T-cell (primary cell): ENCODE measurements around the gene RTN3. TPM values are rescaled to one million over a fixed set of nuclear protein-coding genes. Genes with fewer than 3 reads are reported as not detected.

Experiments used
- ATAC-seq, 4 experiments: fragments of 200-7000 bp in 3 of 4; fragments of 150-1000 bp in 1 of 4; cut with Tn5 transposase; replicated peaks in 1 of 4; 1 replicate in 3 of 4; 2 replicates in 1 of 4; pipeline ENCODE4 v1.10.0; 2021; ENCODE audit warnings: moderate library complexity in 3 of 4, mild to moderate bottlenecking in 2 of 4, moderate number of reproducible peaks in 1 of 4
- CTCF ChIA-PET, 2 donors: fragments of 300-600 bp; sonication (Branson Sonifier 250); formaldehyde crosslinking; loops; one replicate each; lab custom pipeline; 2022; ENCODE audit warnings: antibody characterized with exemption in 2 of 2; lab: Charles Lee
- POLR2A ChIA-PET, 2 donors: fragments of 300-600 bp; sonication (Branson Sonifier 250); formaldehyde crosslinking; loops; one replicate each; lab custom pipeline; 2022; ENCODE audit warnings: antibody characterized with exemption in 2 of 2; lab: Charles Lee
- DNase-seq, 35 experiments: peaks; one replicate each; pipeline versions ENCODE4 v3.0.0 to v3.0.0-alpha.2; 2013 to 2023
- H3K27ac ChIP-seq: one replicate; pipeline ENCODE4 v1.5.1; 2013; ENCODE audit warnings: low read length
- H3K27me3 ChIP-seq, 2 experiments: replicated peaks in 1 of 2; 1 replicate in 1 of 2; 2 replicates in 1 of 2; pipeline versions ENCODE4 v1.6.1 to v1.7.0; 2013; ENCODE audit warnings: low read length in 1 of 2, mixed read lengths in 1 of 2; ENCODE audit not compliant: control insufficient read depth in 2 of 2, insufficient read depth in 2 of 2; ENCODE audit errors: extremely low read depth in 1 of 2
- H3K36me3 ChIP-seq, 2 donors: 1 replicate in 1 of 2; 2 replicates in 1 of 2; pipeline versions ENCODE4 v1.6.1 to v1.7.0; 2013; ENCODE audit warnings: low read length in 1 of 2; ENCODE audit not compliant: control insufficient read depth in 2 of 2, insufficient read depth in 1 of 2; ENCODE audit errors: extremely low read depth in 1 of 2
- H3K4me1 ChIP-seq, 2 experiments: 1 replicate in 1 of 2; 2 replicates in 1 of 2; pipeline versions ENCODE4 v1.6.1 to v1.7.0; 2013; ENCODE audit warnings: low read length in 2 of 2, mixed read lengths in 1 of 2; ENCODE audit not compliant: insufficient read depth in 2 of 2, control insufficient read depth in 1 of 2; ENCODE audit errors: extremely low read depth in 1 of 2
- H3K4me3 ChIP-seq, 2 donors: 1 replicate in 1 of 2; 2 replicates in 1 of 2; pipeline versions ENCODE4 v1.5.1 to v1.7.0; 2013; ENCODE audit warnings: mild to moderate bottlenecking in 2 of 2, low read length in 1 of 2, moderate library complexity in 1 of 2; ENCODE audit not compliant: control insufficient read depth in 1 of 2; ENCODE audit errors: extremely low read depth in 1 of 2
- H3K9me3 ChIP-seq: 2 replicates; pipeline ENCODE4 v1.7.0; 2013
- H3K27ac Mint-ChIP-seq, 2 donors: one replicate each; pipeline ENCODE4 v1.8.0; 2020 to 2021; ENCODE audit warnings: mild to moderate bottlenecking in 2 of 2, mixed read lengths in 2 of 2
- H3K27me3 Mint-ChIP-seq, 2 donors: one replicate each; pipeline ENCODE4 v1.8.0; 2021 to 2022; ENCODE audit warnings: mixed read lengths in 2 of 2
- H3K36me3 Mint-ChIP-seq: one replicate; pipeline ENCODE4 v1.8.0; 2021; ENCODE audit warnings: mixed read lengths
- H3K4me1 Mint-ChIP-seq, 3 donors: one replicate each; pipeline ENCODE4 v1.8.0; 2020 to 2022; ENCODE audit warnings: mixed read lengths in 3 of 3, mild to moderate bottlenecking in 1 of 3
- H3K4me3 Mint-ChIP-seq, 3 donors: one replicate each; pipeline ENCODE4 v1.8.0; 2020 to 2022; ENCODE audit warnings: mild to moderate bottlenecking in 3 of 3, mixed read lengths in 3 of 3, moderate library complexity in 3 of 3
- H3K9me3 Mint-ChIP-seq, 3 donors: one replicate each; pipeline ENCODE4 v1.8.0; 2020 to 2022; ENCODE audit warnings: mixed read lengths in 3 of 3
- WGBS: methylation state at CpG from one replicate; pipeline ENCODE4 v1.1.5; 2013; ENCODE audit warnings: missing lambda C conversion rate; ENCODE audit not compliant: insufficient coverage; 5-methylcytosine and 5-hydroxymethylcytosine counted together
- total RNA-seq, 35 experiments: library from RNA in 6 of 35; stranded (reverse) in 6 of 35; fragments of 120-200 nt in 1 of 35; gene quantifications; one replicate each; pipeline versions ENCODE4 v1.2.1 to v1.2.4 and lab custom pipeline; 2013 to 2026

Gene RTN3
- total RNA-seq, 5 donors from 2014 or later (not counting 1 experiment from before 2014, with no cell fraction given) = 25.0 to 39.7 (median 34.9) TPM

DNA sequence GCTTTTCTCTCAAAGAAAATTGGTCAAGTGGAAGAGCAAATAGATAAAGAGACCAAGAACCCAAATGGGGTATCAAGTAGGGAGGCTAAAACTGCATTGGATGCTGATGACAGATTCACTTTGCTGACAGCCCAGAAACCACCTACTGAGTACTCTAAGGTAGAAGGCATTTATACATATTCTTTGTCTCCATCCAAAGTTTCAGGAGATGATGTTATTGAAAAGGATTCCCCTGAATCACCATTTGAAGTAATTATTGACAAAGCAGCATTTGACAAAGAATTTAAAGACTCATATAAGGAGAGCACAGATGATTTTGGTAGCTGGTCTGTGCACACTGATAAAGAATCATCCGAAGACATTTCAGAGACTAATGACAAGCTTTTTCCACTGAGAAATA is 37.7 kb downstream of the RTN3 start:
- no peak for DNase-seq
- Mint-ChIP-seq H3K4me3 (no peak overlapping the region), H3K27ac (no peak overlapping the region), H3K27me3 (no peaks in the 10 kb centered on the region), H3K9me3 (no peaks in the 10 kb centered on the region), H3K4me1 (peaks cover 0 to 3% (median 0%) of the 10 kb centered on the region in 3 donors), H3K36me3 (peaks cover 12% of the 10 kb centered on the region)
- ATAC-seq = no peak
- H3K4me1 ChIP-seq = no peaks in the 10 kb centered on the region
- H3K4me3 ChIP-seq = no peak overlapping the region
- no peaks in the 10 kb centered on the region for H3K9me3 ChIP-seq
- ChIA-PET POLR2A (no interaction called here), CTCF (no interaction called here)
- H3K27ac ChIP-seq = no peak overlapping the region
- peaks cover 0 to 6% of the 10 kb centered on the region in 2 donors for H3K36me3 ChIP-seq
- H3K27me3 ChIP-seq = no peaks in the 10 kb centered on the region
- WGBS = 80% methylated on average over 1 of the region's 1 CpG

DNA sequence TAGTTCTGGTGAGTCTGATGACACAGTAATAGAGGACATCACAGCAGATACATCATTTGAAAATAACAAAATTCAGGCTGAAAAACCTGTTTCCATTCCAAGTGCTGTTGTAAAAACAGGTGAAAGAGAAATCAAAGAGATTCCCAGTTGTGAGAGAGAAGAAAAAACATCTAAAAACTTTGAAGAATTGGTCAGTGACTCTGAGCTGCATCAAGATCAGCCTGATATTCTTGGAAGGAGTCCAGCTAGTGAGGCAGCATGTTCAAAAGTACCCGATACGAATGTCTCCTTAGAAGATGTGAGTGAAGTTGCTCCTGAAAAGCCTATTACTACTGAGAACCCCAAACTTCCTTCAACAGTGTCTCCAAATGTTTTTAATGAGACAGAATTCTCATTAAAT is 38.7 kb downstream of the RTN3 start:
- Mint-ChIP-seq H3K4me3 (no peak overlapping the region), H3K9me3 (no peaks in the 10 kb centered on the region), H3K36me3 (peaks cover 8% of the 10 kb centered on the region), H3K27ac (no peak overlapping the region), H3K4me1 (no peaks in the 10 kb centered on the region), H3K27me3 (no peaks in the 10 kb centered on the region)
- POLR2A ChIA-PET = no interaction called here
- CTCF ChIA-PET = no interaction called here
- Histone ChIP-seq H3K27ac (no peak overlapping the region), H3K9me3 (no peaks in the 10 kb centered on the region), H3K4me3 (no peak overlapping the region), H3K27me3 (no peaks in the 10 kb centered on the region), H3K4me1 (no peaks in the 10 kb centered on the region), H3K36me3 (peaks cover 0 to 6% of the 10 kb centered on the region in 2 donors)
- DNase-seq (no peak), ATAC-seq (no peak)
- WGBS = no CpG with 5 or more reads among the region's 2 CpGs

DNA sequence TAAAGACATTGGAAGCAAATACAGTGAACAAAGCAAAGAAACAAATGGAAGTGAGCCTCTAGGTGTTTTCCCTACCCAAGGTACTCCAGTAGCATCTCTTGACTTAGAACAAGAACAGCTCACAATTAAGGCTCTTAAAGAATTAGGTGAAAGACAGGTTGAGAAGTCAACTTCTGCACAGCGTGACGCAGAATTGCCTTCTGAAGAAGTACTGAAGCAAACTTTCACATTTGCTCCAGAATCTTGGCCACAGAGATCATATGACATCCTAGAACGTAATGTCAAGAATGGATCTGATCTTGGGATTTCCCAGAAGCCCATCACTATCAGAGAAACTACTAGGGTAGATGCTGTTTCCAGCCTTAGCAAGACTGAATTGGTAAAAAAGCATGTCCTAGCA is 39.3 kb downstream of the RTN3 start:
- Mint-ChIP-seq H3K27me3 (no peaks in the 10 kb centered on the region), H3K36me3 (peaks cover 8% of the 10 kb centered on the region), H3K9me3 (no peaks in the 10 kb centered on the region), H3K4me1 (no peaks in the 10 kb centered on the region), H3K27ac (no peak overlapping the region), H3K4me3 (no peak overlapping the region)
- H3K4me1 ChIP-seq = no peaks in the 10 kb centered on the region
- CTCF ChIA-PET = no interaction called here
- no peaks in the 10 kb centered on the region for H3K9me3 ChIP-seq
- WGBS = 100% methylated on average over 2 of the region's 3 CpGs
- H3K36me3 ChIP-seq = peaks cover 0 to 6% of the 10 kb centered on the region in 2 donors
- DNase-seq (no peak), ATAC-seq (no peak)
- no peak overlapping the region for H3K27ac ChIP-seq
- POLR2A ChIA-PET = no interaction called here
- H3K4me3 ChIP-seq = no peak overlapping the region
- H3K27me3 ChIP-seq = no peaks in the 10 kb centered on the region

DNA sequence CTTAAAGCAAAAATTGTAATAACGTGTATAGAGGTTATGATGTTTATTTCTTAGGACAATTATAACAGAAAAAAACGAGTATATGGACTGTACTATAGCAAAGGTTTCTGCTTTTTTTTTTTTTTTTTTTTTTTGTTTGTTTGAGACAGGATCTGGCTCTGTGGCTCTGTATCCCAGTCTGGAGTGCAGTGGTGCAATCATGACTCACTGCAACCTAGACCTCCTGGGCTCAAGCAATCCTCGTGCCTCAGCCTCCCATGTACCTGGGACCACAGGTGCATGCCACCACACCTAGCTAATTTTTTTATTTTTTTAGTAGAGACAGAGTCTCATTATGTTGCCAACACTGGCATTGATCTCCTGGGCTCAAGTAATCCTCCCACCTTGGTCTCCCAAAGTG is 48.0 kb downstream of the RTN3 start:
- no peaks in the 10 kb centered on the region for H3K4me1 Mint-ChIP-seq
- H3K36me3 Mint-ChIP-seq = peaks cover 6% of the 10 kb centered on the region
- Histone ChIP-seq H3K4me3 (no peak overlapping the region), H3K36me3 (no peaks in the 10 kb centered on the region), H3K9me3 (no peaks in the 10 kb centered on the region), H3K27ac (no peak overlapping the region), H3K4me1 (no peaks in the 10 kb centered on the region), H3K27me3 (no peaks in the 10 kb centered on the region)
- no peak overlapping the region for H3K4me3 Mint-ChIP-seq
- no peak overlapping the region for H3K27ac Mint-ChIP-seq
- DNase-seq = no peak
- H3K27me3 Mint-ChIP-seq = no peaks in the 10 kb centered on the region
- no peaks in the 10 kb centered on the region for H3K9me3 Mint-ChIP-seq
- no CpG with 5 or more reads among the region's 3 CpGs for WGBS
- ChIA-PET POLR2A (no interaction called here), CTCF (interaction anchor here (0.6 to 1.5 kb wide), 2 partner anchors 9 to 119 kb away, joined by 3 to 6 read pairs; no protein-coding TSS in a partner anchor)
- no peak for ATAC-seq

DNA sequence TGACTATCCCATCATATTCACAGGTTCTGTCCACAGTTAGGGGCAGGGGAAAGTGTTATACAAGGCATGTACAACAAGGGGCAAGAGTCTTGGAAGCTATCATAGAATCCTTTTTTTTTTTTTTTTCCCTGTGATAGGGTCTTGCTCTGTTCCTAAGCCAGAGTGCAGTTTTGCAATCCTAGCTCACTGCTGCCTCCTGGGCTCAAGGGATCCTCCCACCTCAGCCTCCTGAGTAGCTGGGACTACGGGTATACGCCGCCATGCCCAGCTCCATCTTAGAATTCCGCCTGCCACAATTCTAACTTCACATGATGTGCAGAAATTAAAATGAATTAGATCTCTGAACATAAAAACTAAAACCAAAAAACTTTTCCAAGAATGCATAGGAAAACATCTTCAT is 55.6 kb downstream of the RTN3 start:
- POLR2A ChIA-PET = interaction anchor here in 1 of 2 donors (0.6 kb wide), 1 partner anchor 92 kb away, joined by 6 read pairs; no protein-coding TSS in a partner anchor
- peaks cover 2 to 5% (median 4%) of the 10 kb centered on the region in 3 donors for H3K4me1 Mint-ChIP-seq
- no peaks in the 10 kb centered on the region for H3K36me3 Mint-ChIP-seq
- H3K27ac ChIP-seq = no peak overlapping the region
- H3K4me3 ChIP-seq = no peak overlapping the region
- H3K27me3 ChIP-seq = no peaks in the 10 kb centered on the region
- no peaks in the 10 kb centered on the region for H3K4me1 ChIP-seq
- CTCF ChIA-PET = interaction anchor here in 1 of 2 donors (1.1 kb wide), 1 partner anchor 265 kb away, joined by 3 read pairs; no protein-coding TSS in a partner anchor
- H3K27me3 Mint-ChIP-seq = no peaks in the 10 kb centered on the region
- WGBS = 100% methylated on average over 1 of the region's 4 CpGs
- peak overlapping the region in 1 of 2 donors; percentile 38 for H3K27ac Mint-ChIP-seq
- H3K9me3 ChIP-seq = no peaks in the 10 kb centered on the region
- H3K36me3 ChIP-seq = no peaks in the 10 kb centered on the region
- no peaks in the 10 kb centered on the region for H3K9me3 Mint-ChIP-seq
- ATAC-seq (no peak), DNase-seq (no peak)
- no peak overlapping the region for H3K4me3 Mint-ChIP-seq

DNA sequence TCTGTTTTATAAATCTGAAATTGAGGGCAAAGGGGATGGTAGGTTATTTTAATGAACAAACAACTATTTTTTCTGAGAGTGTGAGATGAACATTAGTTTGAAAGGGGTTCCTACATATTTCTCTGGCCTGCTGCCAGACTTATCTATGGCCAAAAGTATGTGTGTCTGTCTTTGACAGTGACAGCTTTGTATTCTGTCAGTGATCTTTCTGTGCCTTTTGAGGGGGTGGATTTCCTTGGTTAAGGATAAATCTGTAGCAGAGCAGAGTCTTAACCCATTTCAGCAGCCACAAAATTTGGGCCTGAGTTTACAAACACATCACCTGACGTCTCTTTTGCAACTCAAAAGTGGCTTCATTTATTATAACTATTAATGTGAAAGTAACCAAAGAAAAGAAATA is 56.4 kb downstream of the RTN3 start:
- POLR2A ChIA-PET = no interaction called here
- DNase-seq = no peak
- H3K27me3 Mint-ChIP-seq = no peaks in the 10 kb centered on the region
- peak overlapping the region; percentile 48 to 56 for H3K27ac Mint-ChIP-seq
- H3K36me3 Mint-ChIP-seq = no peaks in the 10 kb centered on the region
- no peaks in the 10 kb centered on the region for H3K9me3 Mint-ChIP-seq
- Histone ChIP-seq H3K27ac (no peak overlapping the region), H3K36me3 (no peaks in the 10 kb centered on the region), H3K27me3 (no peaks in the 10 kb centered on the region), H3K4me3 (no peak overlapping the region), H3K4me1 (no peaks in the 10 kb centered on the region), H3K9me3 (no peaks in the 10 kb centered on the region)
- H3K4me1 Mint-ChIP-seq = peaks cover 2 to 5% (median 4%) of the 10 kb centered on the region in 3 donors
- ATAC-seq = no peak
- no peak overlapping the region for H3K4me3 Mint-ChIP-seq
- whole genome bisulfite sequencing = no CpG with 5 or more reads among the region's 1 CpG
- CTCF ChIA-PET = interaction anchor here in 1 of 2 donors (0.7 to 1.9 kb wide), 6 partner anchors 9 to 258 kb away, joined by 4 to 9 read pairs (median 6); partner anchors contain the start of genes ATL3 and RTN3
